ENCODE data around the gene ATP9B. TPM values are rescaled to one million over a fixed set of nuclear protein-coding genes. Genes with fewer than 3 reads are reported as not detected.

ATP9B gene
- total and polyA plus RNA-seq, 10 of the 15 experiments (the other 5 are each of a cell fraction or from before 2014, with no cell fraction given), result 0.74 to 20.7 (median 12.9) TPM

GRCh38 chr18:79068937-79069716 lies at the start of gene ATP9B (continued):
- TF ChIP-seq NKRF (conservative IDR thresholded peaks at IDR 0.05), result peak; percentile 60
- TF ChIP-seq SMC3 (IDR thresholded peaks at IDR 0.05; ENCODE audit: borderline replicate concordance, low read length), result no peak
- TF ChIP-seq ZBTB33 (IDR thresholded peaks at IDR 0.05), result no peak
- peak; percentile 5; the same call in 1 of the 2 replicates for TF ChIP-seq USF2 (IDR thresholded peaks at IDR 0.05; ENCODE audit: borderline replicate concordance, low read depth, low read length)
- TF ChIP-seq RBBP5 (conservative IDR thresholded peaks at IDR 0.05), result no peak
- no peak for TF ChIP-seq RAD51 (IDR thresholded peaks at IDR 0.05)
- peak; percentile 99 for TF ChIP-seq ATF7 (IDR thresholded peaks at IDR 0.05; ENCODE audit: low read depth)
- TF ChIP-seq RUNX3 (IDR thresholded peaks at IDR 0.05; ENCODE audit: low read length), result peak; percentile 87
- TF ChIP-seq STAT1 (conservative IDR thresholded peaks at IDR 0.05), result no peak; the same call in 1 of the 2 replicates
- peak; percentile 91 for TF ChIP-seq ZNF207 (IDR thresholded peaks at IDR 0.05; ENCODE audit: borderline replicate concordance)
- no peak for TF ChIP-seq ZBTB40 (IDR thresholded peaks at IDR 0.05; ENCODE audit: borderline replicate concordance)
- TF ChIP-seq ZNF24 (IDR thresholded peaks at IDR 0.05), result no peak
- no peak for TF ChIP-seq ZNF384 (IDR thresholded peaks at IDR 0.05; ENCODE audit: borderline replicate concordance, low read depth, low read length)
- no peak for TF ChIP-seq ETV6 (conservative IDR thresholded peaks at IDR 0.05 in 1 of 2, IDR thresholded peaks at IDR 0.05 in 1 of 2; ENCODE audit: borderline replicate concordance in 1 of 2, low read depth in 1 of 2)
- no peak for TF ChIP-seq IRF4 (IDR thresholded peaks at IDR 0.05; ENCODE audit: low read depth, low read length)
- no peak for TF ChIP-seq FOXK2 (IDR thresholded peaks at IDR 0.05)
- TF ChIP-seq PAX8 (IDR thresholded peaks at IDR 0.05), result no peak
- TF ChIP-seq HCFC1 (IDR thresholded peaks at IDR 0.05; ENCODE audit: low read length), result peak; percentile 74
- no peak for TF ChIP-seq FOS (IDR thresholded peaks at IDR 0.05; ENCODE audit: borderline replicate concordance, extremely low read depth, insufficient read length)
